Measurements from ENCODE around the gene CNTN5.

The CNTN5 gene

GRCh38 chr11:99887481-99887880 is 866.7 kb downstream of the CNTN5 start:
- H3K36me3 ChIP-seq (ENCODE audit: control insufficient read depth, low read depth, low read length) = no peaks in the 10 kb centered on the region
- H3K9ac ChIP-seq (ENCODE audit: low read length) = no peak overlapping the region
- no peak overlapping the region for H3K27ac ChIP-seq (ENCODE audit: low read length)
- H3K9me3 ChIP-seq (ENCODE audit: control insufficient read depth, low read depth, low read length) = no peaks in the 10 kb centered on the region
- H3K27me3 ChIP-seq (ENCODE audit: control insufficient read depth, insufficient read depth, low read length) = no peaks in the 10 kb centered on the region
- no peaks in the 10 kb centered on the region for H3K4me1 ChIP-seq (ENCODE audit: control insufficient read depth, low read depth, low read length)
- H3K4me3 ChIP-seq (ENCODE audit: low read length) = no peak overlapping the region

GRCh38 chr11:99893811-99894210 is 873.1 kb downstream of the CNTN5 start:
- Histone ChIP-seq H3K9me3 (ENCODE audit: control insufficient read depth, low read depth, low read length) (no peaks in the 10 kb centered on the region), H3K27ac (ENCODE audit: low read length) (no peak overlapping the region), H3K27me3 (ENCODE audit: control insufficient read depth, insufficient read depth, low read length) (no peaks in the 10 kb centered on the region), H3K4me3 (ENCODE audit: low read length) (no peak overlapping the region), H3K9ac (ENCODE audit: low read length) (no peak overlapping the region), H3K36me3 (ENCODE audit: control insufficient read depth, low read depth, low read length) (no peaks in the 10 kb centered on the region), H3K4me1 (ENCODE audit: control insufficient read depth, low read depth, low read length) (no peaks in the 10 kb centered on the region)

- H3K36me3 ChIP-seq (ENCODE audit: control insufficient read depth, low read depth, low read length) = no peaks in the 10 kb centered on the region
Measured at GRCh38 chr11:99901175-99901574, 880.4 kb downstream of the CNTN5 start.

GRCh38 chr11:99911116-99911515 is 890.4 kb downstream of the CNTN5 start:
- Histone ChIP-seq H3K9ac (ENCODE audit: low read length) (no peak overlapping the region), H3K9me3 (ENCODE audit: control insufficient read depth, low read depth, low read length) (no peaks in the 10 kb centered on the region), H3K27ac (ENCODE audit: low read length) (no peak overlapping the region), H3K27me3 (ENCODE audit: control insufficient read depth, insufficient read depth, low read length) (no peaks in the 10 kb centered on the region), H3K36me3 (ENCODE audit: control insufficient read depth, low read depth, low read length) (no peaks in the 10 kb centered on the region), H3K4me3 (ENCODE audit: low read length) (no peak overlapping the region), H3K4me1 (ENCODE audit: control insufficient read depth, low read depth, low read length) (no peaks in the 10 kb centered on the region)

More at GRCh38 chr11:99901175-99901574, 880.4 kb downstream of the CNTN5 start:
- no peak overlapping the region for H3K9ac ChIP-seq (ENCODE audit: low read length)
- H3K27me3 ChIP-seq (ENCODE audit: control insufficient read depth, insufficient read depth, low read length) = no peaks in the 10 kb centered on the region
- no peaks in the 10 kb centered on the region for H3K4me1 ChIP-seq (ENCODE audit: control insufficient read depth, low read depth, low read length)
- peaks cover 2% of the 10 kb centered on the region for H3K9me3 ChIP-seq (ENCODE audit: control insufficient read depth, low read depth, low read length)
- no peak overlapping the region for H3K27ac ChIP-seq (ENCODE audit: low read length)
- no peak overlapping the region for H3K4me3 ChIP-seq (ENCODE audit: low read length)

- Histone ChIP-seq H3K9ac (ENCODE audit: low read length) (no peak overlapping the region), H3K4me3 (ENCODE audit: low read length) (no peak overlapping the region), H3K9me3 (ENCODE audit: control insufficient read depth, low read depth, low read length) (peaks cover 18% of the 10 kb centered on the region), H3K4me1 (ENCODE audit: control insufficient read depth, low read depth, low read length) (no peaks in the 10 kb centered on the region), H3K27me3 (ENCODE audit: control insufficient read depth, insufficient read depth, low read length) (no peaks in the 10 kb centered on the region), H3K27ac (ENCODE audit: low read length) (no peak overlapping the region), H3K36me3 (ENCODE audit: control insufficient read depth, low read depth, low read length) (no peaks in the 10 kb centered on the region)
Measured at GRCh38 chr11:99916078-99916477, 895.3 kb downstream of the CNTN5 start.

- Histone ChIP-seq H3K27me3 (ENCODE audit: control insufficient read depth, insufficient read depth, low read length) (no peaks in the 10 kb centered on the region), H3K4me1 (ENCODE audit: control insufficient read depth, low read depth, low read length) (no peaks in the 10 kb centered on the region), H3K27ac (ENCODE audit: low read length) (no peak overlapping the region), H3K9ac (ENCODE audit: low read length) (no peak overlapping the region), H3K36me3 (ENCODE audit: control insufficient read depth, low read depth, low read length) (no peaks in the 10 kb centered on the region), H3K4me3 (ENCODE audit: low read length) (no peak overlapping the region), H3K9me3 (ENCODE audit: control insufficient read depth, low read depth, low read length) (peaks cover 18% of the 10 kb centered on the region)
Measured at GRCh38 chr11:99918761-99919160, 898.0 kb downstream of the CNTN5 start.

- Histone ChIP-seq H3K27ac (ENCODE audit: low read length) (no peak overlapping the region), H3K9ac (ENCODE audit: low read length) (no peak overlapping the region), H3K27me3 (ENCODE audit: control insufficient read depth, insufficient read depth, low read length) (peaks cover 12% of the 10 kb centered on the region), H3K4me1 (ENCODE audit: control insufficient read depth, low read depth, low read length) (peaks cover 8% of the 10 kb centered on the region), H3K36me3 (ENCODE audit: control insufficient read depth, low read depth, low read length) (no peaks in the 10 kb centered on the region), H3K9me3 (ENCODE audit: control insufficient read depth, low read depth, low read length) (peaks cover 21% of the 10 kb centered on the region), H3K4me3 (ENCODE audit: low read length) (no peak overlapping the region)
Measured at GRCh38 chr11:99920956-99921355, 900.2 kb downstream of the CNTN5 start.

- Histone ChIP-seq H3K36me3 (ENCODE audit: control insufficient read depth, low read depth, low read length) (no peaks in the 10 kb centered on the region), H3K4me1 (ENCODE audit: control insufficient read depth, low read depth, low read length) (peaks cover 10% of the 10 kb centered on the region), H3K9ac (ENCODE audit: low read length) (no peak overlapping the region), H3K27ac (ENCODE audit: low read length) (no peak overlapping the region), H3K9me3 (ENCODE audit: control insufficient read depth, low read depth, low read length) (peaks cover 13% of the 10 kb centered on the region), H3K4me3 (ENCODE audit: low read length) (no peak overlapping the region), H3K27me3 (ENCODE audit: control insufficient read depth, insufficient read depth, low read length) (peaks cover 17% of the 10 kb centered on the region)
Measured at GRCh38 chr11:99925968-99926367, 905.2 kb downstream of the CNTN5 start.

- H3K4me3 ChIP-seq (ENCODE audit: low read length) = no peak overlapping the region
- H3K27me3 ChIP-seq (ENCODE audit: control insufficient read depth, insufficient read depth, low read length) = no peaks in the 10 kb centered on the region
- no peaks in the 10 kb centered on the region for H3K4me1 ChIP-seq (ENCODE audit: control insufficient read depth, low read depth, low read length)
- no peaks in the 10 kb centered on the region for H3K36me3 ChIP-seq (ENCODE audit: control insufficient read depth, low read depth, low read length)
- H3K9ac ChIP-seq (ENCODE audit: low read length) = no peak overlapping the region
- H3K27ac ChIP-seq (ENCODE audit: low read length) = no peak overlapping the region
- peaks cover 10% of the 10 kb centered on the region for H3K9me3 ChIP-seq (ENCODE audit: control insufficient read depth, low read depth, low read length)
Measured at GRCh38 chr11:99932684-99933083, 911.9 kb downstream of the CNTN5 start.

GRCh38 chr11:99934008-99934407 is 913.3 kb downstream of the CNTN5 start:
- H3K36me3 ChIP-seq (ENCODE audit: control insufficient read depth, low read depth, low read length) = no peaks in the 10 kb centered on the region
- no peaks in the 10 kb centered on the region for H3K27me3 ChIP-seq (ENCODE audit: control insufficient read depth, insufficient read depth, low read length)
- H3K4me1 ChIP-seq (ENCODE audit: control insufficient read depth, low read depth, low read length) = no peaks in the 10 kb centered on the region
- no peak overlapping the region for H3K4me3 ChIP-seq (ENCODE audit: low read length)
- H3K27ac ChIP-seq (ENCODE audit: low read length) = no peak overlapping the region
- H3K9me3 ChIP-seq (ENCODE audit: control insufficient read depth, low read depth, low read length) = no peaks in the 10 kb centered on the region
- H3K9ac ChIP-seq (ENCODE audit: low read length) = no peak overlapping the region

GRCh38 chr11:99937330-99937729 is 916.6 kb downstream of the CNTN5 start:
- no peaks in the 10 kb centered on the region for H3K27me3 ChIP-seq (ENCODE audit: control insufficient read depth, insufficient read depth, low read length)
- H3K27ac ChIP-seq (ENCODE audit: low read length) = no peak overlapping the region
- no peaks in the 10 kb centered on the region for H3K36me3 ChIP-seq (ENCODE audit: control insufficient read depth, low read depth, low read length)
- no peaks in the 10 kb centered on the region for H3K4me1 ChIP-seq (ENCODE audit: control insufficient read depth, low read depth, low read length)
- H3K4me3 ChIP-seq (ENCODE audit: low read length) = no peak overlapping the region
- no peaks in the 10 kb centered on the region for H3K9me3 ChIP-seq (ENCODE audit: control insufficient read depth, low read depth, low read length)
- H3K9ac ChIP-seq (ENCODE audit: low read length) = no peak overlapping the region

GRCh38 chr11:99952816-99953215 is 932.1 kb downstream of the CNTN5 start:
- no peaks in the 10 kb centered on the region for H3K4me1 ChIP-seq (ENCODE audit: control insufficient read depth, low read depth, low read length)
- no peak overlapping the region for H3K4me3 ChIP-seq (ENCODE audit: low read length)
- H3K9ac ChIP-seq (ENCODE audit: low read length) = no peak overlapping the region
- H3K27me3 ChIP-seq (ENCODE audit: control insufficient read depth, insufficient read depth, low read length) = no peaks in the 10 kb centered on the region
- H3K36me3 ChIP-seq (ENCODE audit: control insufficient read depth, low read depth, low read length) = no peaks in the 10 kb centered on the region
- no peak overlapping the region for H3K27ac ChIP-seq (ENCODE audit: low read length)
- no peaks in the 10 kb centered on the region for H3K9me3 ChIP-seq (ENCODE audit: control insufficient read depth, low read depth, low read length)

Data from iPS-18a (cell line).